Uterus (tissue), 2 donors: ENCODE data around the gene CAPZA2.

Experiments used
- CTCF ChIP-seq, 4 experiments: fragments of 200-600 bp in 2 of 4; fragments of 450-650 bp in 2 of 4; sonication (generic) in 2 of 4; IDR thresholded peaks; one replicate each; pipeline ENCODE4 v1.5.1; 2016 to 2019; ENCODE audit warnings: antibody characterized with exemption in 4 of 4, mild to moderate bottlenecking in 2 of 4, moderate library complexity in 1 of 4
- POLR2A ChIP-seq, 2 donors: fragments of 450-650 bp; IDR thresholded peaks; one replicate each; pipeline ENCODE4 v1.6.1; 2016; ENCODE audit warnings: antibody characterized with exemption in 2 of 2, mild to moderate bottlenecking in 1 of 2, moderate library complexity in 1 of 2

GRCh38 chr7:116836048-116836447, 26.3 kb upstream of the CAPZA2 start:
- no peak for TF ChIP-seq CTCF (IDR thresholded peaks at IDR 0.05)
- TF ChIP-seq POLR2A (IDR thresholded peaks at IDR 0.05): no peak
